Measurements from ENCODE around the gene SPTBN4.
"Not testable (repeated sequence)": the region's sequence is repeated elsewhere in the genome, so short reads cannot be mapped to it uniquely, and the experiment has no call there.

Gene SPTBN4

GRCh38 chr19:40469011-40469410, 2.2 kb downstream of the SPTBN4 start:
- Histone ChIP-seq H3K27ac (ENCODE audit: low read depth, low read length) (no peak overlapping the region), H3K4me1 (ENCODE audit: insufficient read depth, low read length) (peaks cover 20% of the 10 kb centered on the region), H3K4me3 (ENCODE audit: low read depth in 1 of 2, low read length in 2 of 2) (no peak overlapping the region), H3K9me3 (ENCODE audit: low read length) (no peaks in the 10 kb centered on the region), H3K36me3 (ENCODE audit: insufficient read depth, low read length) (no peaks in the 10 kb centered on the region), H3K9ac (ENCODE audit: low read length) (no peak overlapping the region), H3K27me3 (ENCODE audit: control insufficient read depth in 1 of 2, insufficient read depth in 2 of 2, low read length in 2 of 2) (no peaks in the 10 kb centered on the region)

GRCh38 chr19:40471111-40471510, 4.3 kb downstream of the SPTBN4 start:
- Histone ChIP-seq H3K36me3 (ENCODE audit: insufficient read depth, low read length) (no peaks in the 10 kb centered on the region), H3K9ac (ENCODE audit: low read length) (no peak overlapping the region), H3K27me3 (ENCODE audit: control insufficient read depth in 1 of 2, insufficient read depth in 2 of 2, low read length in 2 of 2) (no peaks in the 10 kb centered on the region), H3K4me3 (ENCODE audit: low read depth in 1 of 2, low read length in 2 of 2) (no peak overlapping the region), H3K4me1 (ENCODE audit: insufficient read depth, low read length) (peaks cover 10% of the 10 kb centered on the region), H3K27ac (ENCODE audit: low read depth, low read length) (no peak overlapping the region), H3K9me3 (ENCODE audit: low read length) (no peaks in the 10 kb centered on the region)

DNA sequence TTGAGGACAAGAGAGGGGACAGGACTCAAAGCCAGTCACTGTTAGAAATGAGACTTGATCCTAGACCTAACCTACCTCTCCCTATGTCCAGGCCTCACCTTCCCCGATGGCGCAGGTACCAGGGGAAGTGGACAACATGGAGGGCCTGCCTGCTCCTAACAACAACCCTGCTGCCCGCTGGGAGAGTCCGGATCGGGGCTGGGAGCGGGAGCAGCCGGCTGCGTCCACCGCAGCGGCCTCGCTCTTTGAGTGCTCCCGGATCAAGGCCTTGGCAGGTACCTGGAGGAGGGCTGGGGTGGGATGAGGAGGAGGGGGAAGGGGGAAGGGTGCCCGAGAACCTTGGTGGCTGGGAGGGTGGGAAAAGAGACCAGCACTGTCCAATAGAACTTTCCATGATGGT, 5.7 kb downstream of the SPTBN4 start:
- Histone ChIP-seq H3K27me3 (ENCODE audit: control insufficient read depth in 1 of 2, insufficient read depth in 2 of 2, low read length in 2 of 2) (no peaks in the 10 kb centered on the region), H3K27ac (ENCODE audit: low read depth, low read length) (no peak overlapping the region), H3K9ac (ENCODE audit: low read length) (no peak overlapping the region), H3K4me1 (ENCODE audit: insufficient read depth, low read length) (peaks cover 3% of the 10 kb centered on the region), H3K4me3 (ENCODE audit: low read depth in 1 of 2, low read length in 2 of 2) (no peak overlapping the region), H3K36me3 (ENCODE audit: insufficient read depth, low read length) (no peaks in the 10 kb centered on the region), H3K9me3 (ENCODE audit: low read length) (no peaks in the 10 kb centered on the region)

GRCh38 chr19:40474737-40475136, 7.9 kb downstream of the SPTBN4 start:
- Histone ChIP-seq H3K27me3 (ENCODE audit: control insufficient read depth in 1 of 2, insufficient read depth in 2 of 2, low read length in 2 of 2) (no peaks in the 10 kb centered on the region), H3K4me1 (ENCODE audit: insufficient read depth, low read length) (no peaks in the 10 kb centered on the region), H3K4me3 (ENCODE audit: low read depth in 1 of 2, low read length in 2 of 2) (no peak overlapping the region), H3K9me3 (ENCODE audit: low read length) (no peaks in the 10 kb centered on the region), H3K27ac (ENCODE audit: low read depth, low read length) (no peak overlapping the region), H3K9ac (ENCODE audit: low read length) (no peak overlapping the region), H3K36me3 (ENCODE audit: insufficient read depth, low read length) (no peaks in the 10 kb centered on the region)

- not testable (repeated sequence) for H3K9me3 ChIP-seq (ENCODE audit: low read length); H3K36me3 ChIP-seq (ENCODE audit: insufficient read depth, low read length); H3K9ac ChIP-seq (ENCODE audit: low read length); H3K4me1 ChIP-seq (ENCODE audit: insufficient read depth, low read length); H3K27ac ChIP-seq (ENCODE audit: low read depth, low read length); H3K4me3 ChIP-seq (ENCODE audit: low read depth in 1 of 2, low read length in 2 of 2); H3K27me3 ChIP-seq (ENCODE audit: control insufficient read depth in 1 of 2, insufficient read depth in 2 of 2, low read length in 2 of 2)
These were observed 9.3 kb downstream of the SPTBN4 start for GRCh38 chr19:40475878-40476644.

DNA sequence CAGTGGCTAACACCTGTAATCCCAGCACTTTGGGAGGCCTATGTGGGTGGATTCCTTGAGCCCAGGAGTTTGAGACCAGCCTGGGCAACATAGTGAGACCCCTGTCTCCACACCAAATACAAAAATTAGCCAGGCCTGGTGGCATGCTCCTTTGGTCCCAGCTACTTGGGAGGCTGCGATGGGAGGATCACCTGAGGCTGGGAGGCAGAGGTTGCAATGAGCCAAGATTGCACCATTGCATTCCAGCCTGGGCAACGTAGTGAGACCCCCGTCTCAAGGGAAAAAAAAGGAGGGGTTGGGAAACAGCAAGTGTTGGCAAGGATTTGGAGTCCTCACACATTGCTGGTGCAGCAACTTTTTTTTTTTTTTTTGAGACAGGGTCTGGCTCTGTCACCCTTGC, 19.2 kb downstream of the SPTBN4 start:
- Histone ChIP-seq H3K9me3 (ENCODE audit: low read length) (no peaks in the 10 kb centered on the region), H3K27me3 (ENCODE audit: control insufficient read depth in 1 of 2, insufficient read depth in 2 of 2, low read length in 2 of 2) (peaks cover 0 to 8% of the 10 kb centered on the region in 2 donors), H3K9ac (ENCODE audit: low read length) (no peak overlapping the region), H3K4me3 (ENCODE audit: low read depth in 1 of 2, low read length in 2 of 2) (no peak overlapping the region), H3K36me3 (ENCODE audit: insufficient read depth, low read length) (no peaks in the 10 kb centered on the region), H3K27ac (ENCODE audit: low read depth, low read length) (no peak overlapping the region), H3K4me1 (ENCODE audit: insufficient read depth, low read length) (no peaks in the 10 kb centered on the region)

DNA sequence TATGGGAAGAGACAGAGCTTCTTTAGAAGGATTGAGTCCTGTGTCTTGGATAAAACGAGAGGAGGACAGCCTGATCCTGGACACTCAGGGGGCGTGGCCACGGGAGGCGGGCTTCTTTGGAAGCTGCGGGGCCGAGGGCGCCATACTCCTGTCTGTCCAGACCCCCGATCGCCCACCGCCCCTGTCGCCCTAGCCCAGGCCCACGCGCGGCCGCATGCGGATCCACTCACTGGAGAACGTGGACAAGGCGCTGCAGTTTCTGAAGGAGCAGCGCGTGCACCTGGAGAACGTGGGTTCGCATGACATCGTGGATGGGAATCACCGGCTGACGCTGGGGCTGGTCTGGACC, 23.1 kb downstream of the SPTBN4 start:
- Histone ChIP-seq H3K36me3 (ENCODE audit: insufficient read depth, low read length) (peaks cover 3% of the 10 kb centered on the region), H3K4me3 (ENCODE audit: low read depth in 1 of 2, low read length in 2 of 2) (no peak overlapping the region), H3K9me3 (ENCODE audit: low read length) (no peaks in the 10 kb centered on the region), H3K27ac (ENCODE audit: low read depth, low read length) (no peak overlapping the region), H3K4me1 (ENCODE audit: insufficient read depth, low read length) (no peaks in the 10 kb centered on the region), H3K27me3 (ENCODE audit: control insufficient read depth in 1 of 2, insufficient read depth in 2 of 2, low read length in 2 of 2) (peaks cover 0 to 8% of the 10 kb centered on the region in 2 donors), H3K9ac (ENCODE audit: low read length) (no peak overlapping the region)

GRCh38 chr19:40492274-40492673, 25.5 kb downstream of the SPTBN4 start:
- H3K36me3 ChIP-seq (ENCODE audit: insufficient read depth, low read length) = peaks cover 5% of the 10 kb centered on the region
- H3K9ac ChIP-seq (ENCODE audit: low read length) = no peak overlapping the region
- no peak overlapping the region for H3K27ac ChIP-seq (ENCODE audit: low read depth, low read length)
- no peak overlapping the region for H3K4me3 ChIP-seq (ENCODE audit: low read depth in 1 of 2, low read length in 2 of 2)
- no peaks in the 10 kb centered on the region for H3K4me1 ChIP-seq (ENCODE audit: insufficient read depth, low read length)
- no peaks in the 10 kb centered on the region for H3K9me3 ChIP-seq (ENCODE audit: low read length)
- H3K27me3 ChIP-seq (ENCODE audit: control insufficient read depth in 1 of 2, insufficient read depth in 2 of 2, low read length in 2 of 2) = peaks cover 0 to 8% of the 10 kb centered on the region in 2 donors

DNA sequence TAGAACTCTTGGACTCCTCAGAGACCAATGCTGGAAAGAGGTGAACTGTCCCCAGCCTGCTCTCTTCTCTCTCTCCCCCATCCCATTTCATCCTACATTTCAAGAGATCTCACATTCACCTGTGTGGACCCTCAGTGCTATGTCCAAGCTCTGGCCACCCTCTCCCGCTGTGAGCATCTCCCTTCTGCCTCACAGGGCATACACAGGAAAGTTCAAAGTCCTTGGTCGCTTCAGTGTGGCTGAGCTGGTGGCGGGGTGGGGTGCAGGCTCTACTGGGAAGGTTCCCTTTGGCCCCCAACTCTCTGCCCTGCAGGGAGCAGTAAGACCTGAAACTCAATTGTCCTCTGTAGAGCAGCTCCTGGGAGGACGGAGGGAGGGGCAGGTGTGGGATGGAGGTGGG, 27.0 kb downstream of the SPTBN4 start:
- Histone ChIP-seq H3K4me3 (ENCODE audit: low read depth in 1 of 2, low read length in 2 of 2) (no peak overlapping the region), H3K36me3 (ENCODE audit: insufficient read depth, low read length) (peaks cover 5% of the 10 kb centered on the region), H3K9me3 (ENCODE audit: low read length) (no peaks in the 10 kb centered on the region), H3K27ac (ENCODE audit: low read depth, low read length) (no peak overlapping the region), H3K9ac (ENCODE audit: low read length) (no peak overlapping the region), H3K27me3 (ENCODE audit: control insufficient read depth in 1 of 2, insufficient read depth in 2 of 2, low read length in 2 of 2) (no peaks in the 10 kb centered on the region), H3K4me1 (ENCODE audit: insufficient read depth, low read length) (no peaks in the 10 kb centered on the region)

- no peak overlapping the region for H3K9ac ChIP-seq (ENCODE audit: low read length)
- H3K27me3 ChIP-seq (ENCODE audit: control insufficient read depth in 1 of 2, insufficient read depth in 2 of 2, low read length in 2 of 2) = no peaks in the 10 kb centered on the region
- peaks cover 5% of the 10 kb centered on the region for H3K36me3 ChIP-seq (ENCODE audit: insufficient read depth, low read length)
- H3K9me3 ChIP-seq (ENCODE audit: low read length) = no peaks in the 10 kb centered on the region
- no peak overlapping the region for H3K27ac ChIP-seq (ENCODE audit: low read depth, low read length)
- H3K4me3 ChIP-seq (ENCODE audit: low read depth in 1 of 2, low read length in 2 of 2) = no peak overlapping the region
- H3K4me1 ChIP-seq (ENCODE audit: insufficient read depth, low read length) = no peaks in the 10 kb centered on the region
These were observed 27.5 kb downstream of the SPTBN4 start for GRCh38 chr19:40494191-40494838.

GRCh38 chr19:40497214-40497613, 30.4 kb downstream of the SPTBN4 start:
- no peaks in the 10 kb centered on the region for H3K4me1 ChIP-seq (ENCODE audit: insufficient read depth, low read length)
- no peaks in the 10 kb centered on the region for H3K27me3 ChIP-seq (ENCODE audit: control insufficient read depth in 1 of 2, insufficient read depth in 2 of 2, low read length in 2 of 2)
- H3K9ac ChIP-seq (ENCODE audit: low read length) = no peak overlapping the region
- H3K9me3 ChIP-seq (ENCODE audit: low read length) = no peaks in the 10 kb centered on the region
- no peak overlapping the region for H3K27ac ChIP-seq (ENCODE audit: low read depth, low read length)
- no peak overlapping the region for H3K4me3 ChIP-seq (ENCODE audit: low read depth in 1 of 2, low read length in 2 of 2)
- H3K36me3 ChIP-seq (ENCODE audit: insufficient read depth, low read length) = peaks cover 5% of the 10 kb centered on the region

- no peaks in the 10 kb centered on the region for H3K27me3 ChIP-seq (ENCODE audit: control insufficient read depth in 1 of 2, insufficient read depth in 2 of 2, low read length in 2 of 2)
- no peak overlapping the region for H3K9ac ChIP-seq (ENCODE audit: low read length)
- H3K9me3 ChIP-seq (ENCODE audit: low read length) = no peaks in the 10 kb centered on the region
- no peak overlapping the region for H3K27ac ChIP-seq (ENCODE audit: low read depth, low read length)
- H3K4me1 ChIP-seq (ENCODE audit: insufficient read depth, low read length) = no peaks in the 10 kb centered on the region
- H3K36me3 ChIP-seq (ENCODE audit: insufficient read depth, low read length) = peaks cover 5% of the 10 kb centered on the region
- H3K4me3 ChIP-seq (ENCODE audit: low read depth in 1 of 2, low read length in 2 of 2) = no peak overlapping the region
These were observed 32.5 kb downstream of the SPTBN4 start for GRCh38 chr19:40499320-40499719.
